GM12878 (cell line): ENCODE results near the gene MASP1. TPM values are rescaled to one million over a fixed set of nuclear protein-coding genes. Genes with fewer than 3 reads are reported as not detected.

Source experiments
- ATAC-seq: fragments of 200-7000 bp; cut with Tn5 transposase; 3 replicates; pipeline ENCODE4 v1.9.1; 2020; ENCODE audit warnings: mild to moderate bottlenecking, moderate library complexity
- BruUV-seq: library from RNA; stranded (reverse); fragments of 400-500 nt; replicated peaks from 2 replicates; lab custom pipeline; 2021; lab: Mats Ljungman, UMichigan
- CTCF ChIA-PET: fragments of 300-600 bp; sonication (Branson Sonifier 250); formaldehyde crosslinking; extraction: SDS; loops from one replicate; lab custom pipeline; 2021; ENCODE audit warnings: inconsistent platforms; lab: Yijun Ruan, JAX
- POLR2A ChIA-PET: fragments of 350-600 bp; formaldehyde crosslinking; extraction: SDS; loops from one replicate; lab custom pipeline; 2021; ENCODE audit warnings: inconsistent platforms; lab: Charles Lee
- RAD21 ChIA-PET: fragments of 300-600 bp; sonication (Branson Sonifier 250); formaldehyde crosslinking; loops from one replicate; lab custom pipeline; 2023; ENCODE audit warnings: antibody characterized with exemption; ENCODE audit not compliant: unreplicated experiment; lab: Charles Lee
- SMC1A ChIA-PET: fragments of 300-600 bp; sonication (Branson Sonifier 250); formaldehyde crosslinking; loops from one replicate; lab custom pipeline; 2023; ENCODE audit not compliant: unreplicated experiment, uncharacterized antibody; lab: Charles Lee
- DNase-seq: peaks from one replicate; pipeline ENCODE4 v3.0.0-alpha.2; 2011; ENCODE audit warnings: low read depth, low spot score
- FAIRE-seq: peaks from 3 replicates; lab custom pipeline; 2011; peaks lifted over from hg19 to GRCh38; lab: Jason Lieb, UNC
- H2AFZ ChIP-seq: 2 replicates; pipeline ENCODE4 v1.6.0; 2011; ENCODE audit warnings: low read depth, low read length, control low read depth; ENCODE audit not compliant: control insufficient read depth
- H3K27ac ChIP-seq: 2 replicates; pipeline ENCODE4 v1.5.1; 2011; ENCODE audit warnings: control low read depth; ENCODE audit not compliant: control insufficient read depth, insufficient read depth
- H3K27me3 ChIP-seq, 2 experiments: replicated peaks in 1 of 2; 2 replicates each; pipeline versions ENCODE4 v1.6.0 to v1.6.1; 2011; ENCODE audit warnings: low read length in 1 of 2; ENCODE audit not compliant: control insufficient read depth in 2 of 2, insufficient read depth in 2 of 2
- H3K36me3 ChIP-seq, 2 experiments: 2 replicates each; pipeline ENCODE4 v1.5.1; 2011; ENCODE audit warnings: low read length in 1 of 2; ENCODE audit not compliant: control insufficient read depth in 2 of 2, insufficient read depth in 2 of 2
- H3K4me1 ChIP-seq: 2 replicates; pipeline ENCODE4 v1.6.1; 2011; ENCODE audit warnings: mild to moderate bottlenecking, low read length, moderate library complexity, mixed read lengths; ENCODE audit not compliant: control insufficient read depth, insufficient read depth
- H3K4me2 ChIP-seq: 2 replicates; pipeline ENCODE4 v1.6.0; 2011; ENCODE audit warnings: control low read depth; ENCODE audit not compliant: control insufficient read depth, insufficient read depth
- H3K4me3 ChIP-seq: fragments of 200-600 bp; sonication (generic); 2 replicates; pipeline ENCODE4 v1.5.1; 2016
- H3K79me2 ChIP-seq: 2 replicates; pipeline ENCODE4 v1.6.0; 2011; ENCODE audit warnings: low read length; ENCODE audit not compliant: control insufficient read depth, insufficient read depth
- H3K9ac ChIP-seq: 2 replicates; pipeline ENCODE4 v1.8.0; 2011; ENCODE audit warnings: low read length, control low read depth, mixed read lengths; ENCODE audit not compliant: control insufficient read depth, insufficient read depth
- H3K9me3 ChIP-seq: replicated peaks from 3 replicates; pipeline ENCODE4 v1.5.1; 2011; ENCODE audit warnings: mild to moderate bottlenecking, low read length; ENCODE audit not compliant: control insufficient read depth, insufficient read depth
- H4K20me1 ChIP-seq: 2 replicates; pipeline ENCODE4 v1.6.0; 2011; ENCODE audit not compliant: control insufficient read depth, insufficient read depth
- KAT2A ChIP-seq: conservative IDR thresholded peaks from 2 replicates; pipeline ENCODE4 v1.6.1; 2011; ENCODE audit warnings: low read depth, low read length; ENCODE audit not compliant: control insufficient read depth
- NRF1 ChIP-seq: conservative IDR thresholded peaks from 2 replicates; pipeline ENCODE4 v1.6.1; 2011; ENCODE audit warnings: mild to moderate bottlenecking, low read depth, low read length, improper control_type of control experiment
- PAX8 ChIP-seq: fragments of 450-650 bp; IDR thresholded peaks from 2 replicates; pipeline ENCODE4 v1.6.1; 2017; ENCODE audit warnings: mild to moderate bottlenecking, moderate library complexity
- POLR2A ChIP-seq: IDR thresholded peaks from 2 replicates; pipeline ENCODE4 v1.6.1; 2011; ENCODE audit warnings: low read depth, mild to moderate bottlenecking, low read length
- RELB ChIP-seq: fragments of 450-650 bp; IDR thresholded peaks from 2 replicates; pipeline ENCODE4 v1.6.1; 2017; ENCODE audit warnings: low read depth, mild to moderate bottlenecking, moderate library complexity
- STAT1 ChIP-seq: fragments of 450-650 bp; conservative IDR thresholded peaks from 2 replicates; pipeline ENCODE4 v1.6.1; 2014; ENCODE audit warnings: antibody characterized with exemption, mild to moderate bottlenecking
- TAF1 ChIP-seq: IDR thresholded peaks from 2 replicates; pipeline ENCODE4 v1.6.1; 2011; ENCODE audit warnings: mild to moderate bottlenecking, low read depth, low read length, borderline replicate concordance
- YBX1 ChIP-seq: fragments of 450-650 bp; IDR thresholded peaks from 2 replicates; pipeline ENCODE4 v1.6.1; 2016; ENCODE audit warnings: antibody characterized with exemption
- ZBTB33 ChIP-seq: fragments of 450-650 bp; IDR thresholded peaks from 2 replicates; pipeline ENCODE4 v1.6.1; 2017; ENCODE audit warnings: mild to moderate bottlenecking
- ZBTB4 ChIP-seq: fragments of 450-650 bp; formaldehyde crosslinking; IDR thresholded peaks from 2 replicates; pipeline ENCODE4 v1.4.0; 2022; ENCODE audit warnings: mild to moderate bottlenecking, moderate library complexity
- ZNF687 ChIP-seq: fragments of 450-650 bp; IDR thresholded peaks from 2 replicates; pipeline ENCODE4 v1.6.1; 2017; ENCODE audit warnings: mild to moderate bottlenecking, moderate library complexity
- WGBS: methylation state at CpG from one replicate; pipeline ENCODE4 v1.1.6; 2016; ENCODE audit warnings: low lambda C conversion rate; ENCODE audit not compliant: insufficient replicate concordance, insufficient coverage; ENCODE audit errors: missing lambda C conversion rate; 5-methylcytosine and 5-hydroxymethylcytosine counted together
- in situ Hi-C: fragments of 300-500 bp; cut with MboI; formaldehyde crosslinking; loops from 9 replicates; pipeline ENCODE4 v1.14.3; 2018; ENCODE audit warnings: mixed read lengths
- intact Hi-C: fragments of 100-400 bp; cut with micrococcal nuclease; formaldehyde crosslinking; loops from one replicate; pipeline ENCODE4 v1.14.2; 2022; ENCODE audit not compliant: unreplicated experiment
- polyA plus RNA-seq, 11 experiments: library from polyadenylated mRNA; depleted of rRNA in 4 of 11; unstranded in 6 of 11; stranded (reverse) in 5 of 11; fragments of >200 nt; fragmentation: Nextera tagmentation in 4 of 11; fragmentation: Illumina TruSeq in 1 of 11; extraction: Ambion mirVana in 4 of 11; extraction: Trizol in 1 of 11; gene quantifications; 1 replicate in 1 of 11; 2 replicates in 10 of 11; pipeline versions ENCODE4 v1.2.1 to v1.2.3, GENCODE V29; 2011 to 2016; ENCODE audit warnings: inconsistent platforms in 2 of 11, missing spikeins in 2 of 11, low read depth in 1 of 11
- total RNA-seq, 4 experiments: library from RNA; depleted of rRNA in 3 of 4; stranded (reverse); fragments of >200 nt in 3 of 4; fragmentation: Illumina TruSeq in 1 of 4; extraction: Trizol in 1 of 4; gene quantifications; 2 replicates each; pipeline versions ENCODE4 v1.2.1 to v1.2.3, GENCODE V29; 2013 to 2021

Gene MASP1
- total and polyA plus RNA-seq, 10 of the 15 experiments (the other 5 are each of a cell fraction or from before 2014, with no cell fraction given) = 0.05 TPM; not detected in 9

- peaks cover 0 to 2% of the 10 kb centered on the region in 2 experiments for H3K27me3 ChIP-seq
- CTCF ChIA-PET = no interaction called here
- in situ Hi-C loops (no loop called here), intact Hi-C loops (no loop called here)
- no peak for FAIRE-seq
- H3K79me2 ChIP-seq = no peaks in the 10 kb centered on the region
- RAD21 ChIA-PET = interaction anchor here (1.2 kb wide), 1 partner anchor 415 kb away, joined by 3 read pairs; no protein-coding TSS in a partner anchor
- WGBS = 27% methylated on average over 4 of the region's 4 CpGs
- H3K9me3 ChIP-seq = no peaks in the 10 kb centered on the region
- H3K27ac ChIP-seq = no peak overlapping the region
- no peak for TF ChIP-seq YBX1
- TF ChIP-seq ZBTB33 = no peak
- no peak for TF ChIP-seq TAF1
- TF ChIP-seq NRF1 = no peak
- no peak for TF ChIP-seq ZNF687
- TF ChIP-seq ZBTB4 = no peak
- TF ChIP-seq KAT2A = no peak
- no peak for TF ChIP-seq PAX8
- TF ChIP-seq POLR2A = no peak
- no peak for TF ChIP-seq RELB
- no peak for TF ChIP-seq STAT1
- H3K36me3 ChIP-seq = no peaks in the 10 kb centered on the region
- SMC1A ChIA-PET = no interaction called here
- H2AFZ ChIP-seq = no peak overlapping the region
- BruUV-seq = no TSS peak
- no peak overlapping the region for H3K4me3 ChIP-seq
- no peaks in the 10 kb centered on the region for H3K4me1 ChIP-seq
- POLR2A ChIA-PET = interaction anchor here (0.7 kb wide), 1 partner anchor 45 kb away, joined by 3 read pairs; no protein-coding TSS in a partner anchor
- no peak overlapping the region for H3K4me2 ChIP-seq
- DNase-seq = no peak
- no peaks in the 10 kb centered on the region for H4K20me1 ChIP-seq
- ATAC-seq = no peak
- no peak overlapping the region for H3K9ac ChIP-seq
These were observed 27.5 kb downstream of the MASP1 start for GRCh38 chr3:187264021-187264420.
